22Rv1 (cell line): Measurements from ENCODE around the gene CHD8.

Experiments used
- ZFX ChIP-seq: fragments of 450-650 bp; IDR thresholded peaks from 2 replicates; pipeline ENCODE4 v1.6.1; 2017; ENCODE audit warnings: antibody characterized with exemption, borderline replicate concordance
- TF ChIP-seq, protein P1 (sequence below): fragments of 450-650 bp; IDR thresholded peaks from 2 replicates; pipeline ENCODE4 v1.5.1; 2017; ENCODE audit warnings: mild to moderate bottlenecking

DNA sequence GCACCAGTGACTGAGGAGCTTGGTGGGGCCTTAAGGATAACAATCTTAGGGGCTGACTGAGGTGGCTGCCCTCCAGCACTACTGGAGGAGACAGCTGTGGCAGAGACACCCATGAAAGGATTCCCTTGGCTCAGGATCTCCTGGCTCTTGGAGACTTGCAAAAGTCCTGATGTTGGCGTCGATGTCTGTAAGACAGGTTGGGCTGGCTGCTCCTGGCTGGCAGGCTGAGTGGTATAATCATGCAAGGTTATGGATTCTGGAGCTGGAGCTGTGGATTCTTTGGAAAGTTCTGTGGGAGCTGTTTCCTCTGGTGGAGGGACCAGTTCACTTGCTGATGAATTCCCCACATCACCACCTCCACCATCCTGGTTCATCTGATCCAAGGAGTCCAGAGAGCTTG, 24.8 kb downstream of the CHD8 start:
- TF ChIP-seq, protein P1, sequence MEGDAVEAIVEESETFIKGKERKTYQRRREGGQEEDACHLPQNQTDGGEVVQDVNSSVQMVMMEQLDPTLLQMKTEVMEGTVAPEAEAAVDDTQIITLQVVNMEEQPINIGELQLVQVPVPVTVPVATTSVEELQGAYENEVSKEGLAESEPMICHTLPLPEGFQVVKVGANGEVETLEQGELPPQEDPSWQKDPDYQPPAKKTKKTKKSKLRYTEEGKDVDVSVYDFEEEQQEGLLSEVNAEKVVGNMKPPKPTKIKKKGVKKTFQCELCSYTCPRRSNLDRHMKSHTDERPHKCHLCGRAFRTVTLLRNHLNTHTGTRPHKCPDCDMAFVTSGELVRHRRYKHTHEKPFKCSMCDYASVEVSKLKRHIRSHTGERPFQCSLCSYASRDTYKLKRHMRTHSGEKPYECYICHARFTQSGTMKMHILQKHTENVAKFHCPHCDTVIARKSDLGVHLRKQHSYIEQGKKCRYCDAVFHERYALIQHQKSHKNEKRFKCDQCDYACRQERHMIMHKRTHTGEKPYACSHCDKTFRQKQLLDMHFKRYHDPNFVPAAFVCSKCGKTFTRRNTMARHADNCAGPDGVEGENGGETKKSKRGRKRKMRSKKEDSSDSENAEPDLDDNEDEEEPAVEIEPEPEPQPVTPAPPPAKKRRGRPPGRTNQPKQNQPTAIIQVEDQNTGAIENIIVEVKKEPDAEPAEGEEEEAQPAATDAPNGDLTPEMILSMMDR, result no peak
- no peak for TF ChIP-seq ZFX
